HG03103 (cell line): ENCODE data around the gene LAMC3.

Source experiments
- ATAC-seq: cut with Tn5 transposase; IDR thresholded peaks from one replicate; pipeline ENCODE4 v1.9.1; 2021; ENCODE audit warnings: low read depth; ENCODE audit not compliant: unreplicated experiment

LAMC3 gene

DNA sequence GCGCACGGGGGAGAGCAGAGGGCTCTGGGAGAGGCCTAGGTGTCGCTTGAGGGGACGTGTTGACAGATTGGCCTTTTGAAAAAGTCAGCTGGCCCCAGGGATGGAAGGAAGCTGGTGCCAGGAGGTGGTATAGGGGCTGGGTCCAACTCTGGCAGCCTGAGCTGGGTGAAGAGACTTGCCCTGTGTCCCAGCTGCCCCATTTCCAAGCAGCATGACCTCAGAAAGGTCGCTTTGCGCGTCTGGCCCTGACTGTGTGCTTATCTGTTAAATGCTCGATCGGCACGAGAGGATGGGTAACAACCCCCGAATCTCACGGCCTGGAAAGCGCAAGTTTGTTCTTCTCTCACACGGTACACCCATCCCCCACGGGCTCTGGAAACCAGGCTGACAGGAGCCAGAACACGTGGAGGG, 31.2 kb upstream of the LAMC3 start:
- no peak for ATAC-seq

GRCh38 chr9:130979591-130980385, 29.2 kb upstream of the LAMC3 start:
- ATAC-seq = no peak

DNA sequence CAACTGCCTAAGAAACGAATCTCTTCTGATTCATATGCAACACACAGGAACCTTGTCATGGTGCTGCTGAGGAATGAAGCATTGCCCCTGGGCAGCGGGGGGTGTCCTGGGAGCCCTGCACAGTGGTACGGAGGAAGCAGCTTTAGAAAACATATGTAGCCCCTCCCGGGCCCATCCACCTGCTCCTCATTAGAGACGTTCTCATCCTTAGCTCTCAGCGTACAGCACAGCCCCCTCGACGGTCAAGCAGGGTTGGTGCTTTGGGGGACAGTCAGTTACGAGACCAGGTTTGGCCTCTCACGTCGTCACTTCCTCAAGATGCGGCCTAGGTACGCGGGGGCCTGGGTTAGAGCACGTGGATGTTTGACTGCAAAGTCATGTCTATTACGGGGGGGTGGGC, 28.4 kb upstream of the LAMC3 start:
- no peak for ATAC-seq

- no peak for ATAC-seq
Observed at GRCh38 chr9:130981002-130981755, 27.8 kb upstream of the LAMC3 start.

GRCh38 chr9:130981756-130982137, 27.2 kb upstream of the LAMC3 start:
- no peak for ATAC-seq

GRCh38 chr9:130982636-130983358, 26.2 kb upstream of the LAMC3 start:
- ATAC-seq = no peak

- no peak for ATAC-seq
Observed at GRCh38 chr9:130983359-130983670, 25.7 kb upstream of the LAMC3 start.

GRCh38 chr9:130983970-130984369, 25.0 kb upstream of the LAMC3 start:
- ATAC-seq = no peak

GRCh38 chr9:130984521-130984920, 24.5 kb upstream of the LAMC3 start:
- no peak for ATAC-seq

DNA sequence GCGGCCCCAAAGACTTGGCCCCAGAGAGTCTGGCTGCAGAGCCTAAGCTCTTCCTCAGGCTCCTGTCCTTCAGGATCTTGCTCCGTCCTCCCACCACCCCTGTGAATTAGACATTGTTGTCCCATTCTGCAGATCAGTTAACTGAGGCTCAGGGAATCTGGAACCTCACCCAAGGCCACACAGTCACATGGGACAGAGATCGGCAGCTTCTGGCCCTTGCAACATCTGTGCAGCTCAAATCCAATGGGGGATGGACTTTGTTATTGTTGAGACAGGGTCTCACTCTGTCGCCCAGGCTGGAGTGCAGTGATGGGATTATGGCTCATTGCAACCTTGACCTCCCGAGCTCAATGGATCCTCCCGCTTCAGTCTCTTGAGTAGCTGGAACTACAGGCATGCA, 23.9 kb upstream of the LAMC3 start:
- no peak for ATAC-seq

GRCh38 chr9:130985606-130986162, 23.3 kb upstream of the LAMC3 start:
- ATAC-seq = no peak

DNA sequence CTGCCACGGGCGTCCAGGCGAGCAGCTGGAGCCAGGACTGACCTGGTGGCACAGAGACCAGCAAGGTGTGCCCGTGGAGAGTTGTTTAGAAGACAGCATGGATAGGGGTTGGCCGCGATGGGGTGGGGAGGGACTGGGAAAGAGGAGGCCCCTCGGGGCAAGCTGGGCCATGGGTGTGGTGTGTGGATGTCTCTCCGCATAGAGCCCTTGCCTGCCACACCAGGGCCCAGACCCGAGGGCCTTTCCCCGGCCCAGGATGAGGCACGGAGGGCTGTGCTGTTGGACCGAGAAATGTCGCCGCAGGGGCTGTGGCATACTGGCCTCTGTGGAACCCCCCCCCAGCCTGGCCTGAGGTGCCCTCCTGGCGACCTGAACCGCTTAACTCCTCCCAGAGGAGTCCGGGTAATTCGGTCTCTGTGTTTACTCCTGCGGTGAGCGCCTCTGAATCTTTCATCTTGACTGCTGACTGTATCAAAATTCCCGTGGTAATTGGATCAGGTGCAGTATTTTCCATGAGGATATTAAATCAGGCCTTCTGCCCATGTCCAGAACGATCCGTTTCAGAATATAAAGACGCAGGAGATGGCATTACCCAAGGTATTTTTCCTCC, 22.5 kb upstream of the LAMC3 start:
- ATAC-seq = no peak

DNA sequence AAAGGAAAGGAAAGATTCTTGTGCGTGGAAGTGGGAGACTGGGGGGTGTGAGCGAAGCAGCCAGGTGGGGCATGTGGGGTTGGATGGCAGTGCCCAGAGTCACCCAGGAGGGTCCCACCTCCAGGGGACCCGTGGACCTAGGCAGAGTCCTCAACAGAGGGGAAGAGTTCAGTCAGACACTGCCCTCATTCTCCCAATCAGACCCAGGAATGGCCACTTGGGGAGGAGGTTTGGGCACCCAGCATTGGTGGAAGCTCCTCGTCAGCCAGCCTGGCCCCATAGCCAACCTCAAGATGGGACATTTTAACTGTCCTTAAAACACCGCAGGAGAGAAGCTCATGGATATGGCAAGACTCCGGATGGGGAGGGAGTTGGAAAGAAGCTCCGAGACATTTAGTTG, 21.9 kb upstream of the LAMC3 start:
- ATAC-seq = no peak

GRCh38 chr9:130987738-130988399, 21.1 kb upstream of the LAMC3 start:
- no peak for ATAC-seq

GRCh38 chr9:130988400-130988747, 20.6 kb upstream of the LAMC3 start:
- ATAC-seq = no peak

DNA sequence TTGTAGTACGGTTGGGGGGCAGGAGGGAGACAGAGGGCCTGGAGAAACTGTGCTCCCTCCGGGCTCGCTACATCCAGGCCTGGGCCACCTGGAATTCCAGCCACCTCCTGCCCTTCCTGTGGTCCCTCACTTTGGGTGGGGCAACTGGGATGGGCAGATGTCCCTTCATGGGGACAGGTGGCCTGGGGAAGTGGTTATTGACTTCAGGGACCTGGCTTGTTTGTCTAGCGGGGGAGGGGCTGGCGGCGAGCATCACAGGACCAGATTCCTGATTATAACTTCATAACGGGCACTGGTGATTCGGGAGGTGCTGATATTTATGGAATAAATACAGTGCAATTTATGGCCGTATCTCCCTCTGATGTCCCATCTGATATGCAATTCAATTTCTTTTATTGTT, 20.1 kb upstream of the LAMC3 start:
- no peak for ATAC-seq

GRCh38 chr9:130989391-130989790, 19.6 kb upstream of the LAMC3 start:
- no peak for ATAC-seq

- no peak for ATAC-seq
Observed at GRCh38 chr9:130989891-130990290, 19.1 kb upstream of the LAMC3 start.

DNA sequence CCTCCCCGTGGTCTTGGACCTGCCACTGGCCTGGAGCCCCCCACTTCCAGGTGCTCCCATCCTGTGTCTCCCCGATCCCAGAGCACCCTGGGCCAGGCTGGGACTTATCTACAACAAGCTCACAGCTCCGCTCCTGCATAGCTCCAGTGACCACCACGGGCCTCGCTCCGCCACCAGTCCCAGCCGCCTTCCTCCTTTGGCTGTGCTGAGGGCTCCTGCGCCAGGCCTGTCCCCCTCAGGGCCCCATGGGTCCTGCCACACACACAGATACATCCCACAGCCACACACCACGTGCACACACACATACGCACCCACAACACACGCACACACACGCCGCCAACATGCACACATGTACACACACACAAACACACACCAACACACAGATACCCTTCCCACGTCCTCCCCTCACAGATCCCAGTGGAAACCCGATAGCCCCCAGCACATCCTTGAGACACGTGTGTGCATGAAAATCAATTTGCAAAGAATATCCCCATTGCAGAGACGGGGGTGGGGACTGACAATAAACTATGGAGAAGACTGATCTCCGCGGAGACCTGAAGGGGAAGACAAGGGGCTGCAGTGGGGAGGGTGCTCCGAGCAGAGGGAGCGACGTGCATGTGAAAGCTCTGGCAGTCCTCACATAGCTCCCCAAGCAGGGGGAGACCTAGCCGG, 18.5 kb upstream of the LAMC3 start:
- ATAC-seq = no peak
